Stimulated activated naive CD4-positive, alpha-beta T cell treated with Interleukin-2 at 50 U/mL for 16 hours (primary cell): ENCODE results near the gene PNPLA5.

Source experiments
- DNase-seq: peaks from one replicate; lab custom pipeline; 2025; lab: John Stamatoyannopoulos, UW

The PNPLA5 gene

GRCh38 chr22:43838571-43839307 lies 53.1 kb downstream of the PNPLA5 start:
- no peak for DNase-seq

DNA sequence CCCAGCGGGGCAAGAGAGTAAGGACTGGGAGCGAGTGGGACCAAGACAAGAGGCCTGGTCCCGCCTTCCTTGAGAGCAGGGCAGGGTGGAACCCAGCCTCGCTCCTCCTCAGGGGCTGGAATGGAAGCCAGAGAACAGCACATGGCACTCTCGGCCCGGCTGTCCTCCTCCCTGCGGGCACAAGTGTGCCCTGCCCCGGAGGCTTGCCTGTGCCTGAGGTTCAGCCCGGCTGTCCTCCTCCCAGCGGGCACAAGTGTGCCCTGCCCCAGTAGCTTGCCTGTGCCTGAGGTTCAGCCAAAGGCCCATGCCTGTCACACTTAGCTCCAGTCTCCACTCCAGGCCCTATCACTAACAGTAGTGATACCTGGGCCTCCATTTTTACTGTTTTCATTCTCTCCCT lies 53.7 kb downstream of the PNPLA5 start:
- DNase-seq: no peak

- DNase-seq: no peak
Observed at GRCh38 chr22:43837666-43838065, 54.1 kb downstream of the PNPLA5 start.

- no peak for DNase-seq
Observed at GRCh38 chr22:43835736-43836135, 56.1 kb downstream of the PNPLA5 start.

GRCh38 chr22:43835166-43835565 lies 56.6 kb downstream of the PNPLA5 start:
- DNase-seq: no peak

GRCh38 chr22:43833286-43834240 lies 58.2 kb downstream of the PNPLA5 start:
- DNase-seq: no peak

DNA sequence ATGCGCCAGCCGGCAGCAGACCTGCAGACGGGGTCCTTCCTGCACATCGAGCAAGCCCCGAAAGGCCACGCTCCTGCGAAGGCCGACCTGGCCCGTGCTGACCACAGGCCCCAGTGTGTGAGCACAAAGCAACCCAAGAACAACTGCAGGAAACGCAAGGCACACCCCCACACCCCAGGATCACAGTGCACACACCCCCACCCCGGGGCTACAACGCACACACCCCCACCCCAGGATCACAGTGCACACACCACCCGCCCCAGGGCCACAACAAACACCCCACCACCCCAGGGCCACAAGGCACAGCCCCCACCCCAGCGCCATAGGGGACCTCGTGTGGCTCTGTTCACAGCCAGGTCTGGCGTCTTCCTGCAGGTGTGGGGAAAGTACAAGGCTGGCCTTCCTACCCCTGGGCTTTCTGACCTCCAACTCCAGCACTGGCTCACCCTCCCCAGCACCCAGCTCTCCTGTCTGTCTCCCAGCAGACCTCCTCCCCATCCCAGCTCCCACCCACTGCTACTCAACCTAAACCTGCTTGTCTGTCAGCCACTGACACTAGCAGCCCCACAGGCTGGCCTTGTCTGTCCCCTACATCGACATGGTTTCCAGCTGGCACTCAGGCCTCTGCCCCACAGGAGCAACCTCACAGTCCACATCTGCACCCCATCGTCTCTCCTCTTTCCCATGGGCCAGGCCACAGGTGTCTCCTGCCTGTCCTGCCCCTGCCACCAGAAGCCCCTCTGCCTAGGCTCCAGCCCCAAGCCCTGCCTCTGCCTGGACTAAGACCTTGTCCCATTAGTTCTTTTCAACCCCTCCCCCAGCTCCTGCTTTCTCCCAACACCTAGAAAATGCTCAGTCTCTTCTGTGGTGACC lies 59.2 kb downstream of the PNPLA5 start:
- DNase-seq: no peak

GRCh38 chr22:43831561-43832392 lies 60.0 kb downstream of the PNPLA5 start:
- no peak for DNase-seq

DNA sequence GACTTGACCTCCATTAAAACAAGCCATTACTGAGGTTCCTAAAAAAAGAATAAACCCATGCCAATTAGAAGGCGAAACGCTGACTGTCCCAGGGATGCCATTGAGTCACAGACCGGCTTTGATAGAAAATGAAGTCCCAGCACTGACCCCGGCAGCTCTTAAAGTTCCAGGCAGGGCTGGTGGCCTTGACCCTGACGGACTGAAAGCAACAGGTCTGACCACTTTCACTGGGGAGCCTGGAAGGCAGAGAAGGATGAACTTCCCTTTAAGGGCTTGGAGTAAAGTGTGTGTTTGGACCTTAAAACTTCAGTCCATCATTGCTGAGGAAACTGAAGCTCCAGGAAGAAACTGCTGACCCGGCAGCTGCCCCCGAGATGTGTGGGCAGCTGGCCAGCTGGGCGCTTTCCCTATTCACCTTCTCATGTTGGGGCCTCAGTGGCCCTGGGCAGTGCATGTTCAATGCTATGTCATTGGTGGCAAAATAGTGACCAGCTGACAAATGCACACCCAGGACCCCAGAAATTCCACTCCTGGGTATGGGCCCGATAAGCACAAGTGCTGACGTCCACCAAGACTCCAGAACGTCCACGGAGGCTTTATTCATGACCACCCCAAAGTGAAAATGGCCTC lies 60.8 kb downstream of the PNPLA5 start:
- no peak for DNase-seq

GRCh38 chr22:43829904-43830851 lies 61.6 kb downstream of the PNPLA5 start:
- no peak for DNase-seq
